HepG2 (cell line): ENCODE measurements around the gene CEP250. TPM values are rescaled to one million over a fixed set of nuclear protein-coding genes. Genes with fewer than 3 reads are reported as not detected.

ENCODE experiments used
- ARNT ChIP-seq: fragments of 450-650 bp; IDR thresholded peaks from 2 replicates; pipeline ENCODE4 v1.6.1; 2017
- CBX5 ChIP-seq: sonication (generic); formaldehyde crosslinking; IDR thresholded peaks from 2 replicates; pipeline ENCODE4 v1.4.0; 2020; ENCODE audit warnings: missing genetic modification reagents, borderline replicate concordance
- CHD2 ChIP-seq: IDR thresholded peaks from 2 replicates; pipeline ENCODE4 v1.6.1; 2011; ENCODE audit warnings: low read depth, low read length, improper control_type of control experiment
- MLLT10 ChIP-seq: sonication (generic); formaldehyde crosslinking; IDR thresholded peaks from 2 replicates; pipeline ENCODE4 v1.4.0; 2020; ENCODE audit warnings: missing genetic modification reagents
- POLR2AphosphoS5 ChIP-seq: IDR thresholded peaks from 2 replicates; pipeline ENCODE4 v1.6.1; 2012; ENCODE audit warnings: low read depth, low read length
- SPEN ChIP-seq: sonication (generic); formaldehyde crosslinking; IDR thresholded peaks from 2 replicates; pipeline ENCODE4 v1.5.1; 2020; ENCODE audit warnings: low read depth, mild to moderate bottlenecking, missing genetic modification reagents
- TP53 ChIP-seq: sonication (generic); formaldehyde crosslinking; conservative IDR thresholded peaks from 2 replicates; pipeline ENCODE4 v1.4.0; 2020; ENCODE audit warnings: missing genetic modification reagents
- ZBTB1 ChIP-seq: sonication (generic); formaldehyde crosslinking; IDR thresholded peaks from 2 replicates; pipeline ENCODE4 v1.4.0; 2020; ENCODE audit warnings: missing genetic modification reagents, borderline replicate concordance
- ZBTB7A ChIP-seq: sonication (generic); formaldehyde crosslinking; IDR thresholded peaks from 2 replicates; pipeline ENCODE4 v1.8.0; 2022; ENCODE audit warnings: mild to moderate bottlenecking, missing genetic modification reagents
- ZNF124 ChIP-seq: sonication (generic); formaldehyde crosslinking; IDR thresholded peaks from 2 replicates; pipeline ENCODE4 v1.4.0; 2020; ENCODE audit warnings: missing genetic modification reagents
- ZNF446 ChIP-seq: sonication (generic); formaldehyde crosslinking; IDR thresholded peaks from 2 replicates; pipeline ENCODE4 v1.5.0; 2020; ENCODE audit warnings: mild to moderate bottlenecking, missing genetic modification reagents
- ZNF562 ChIP-seq: sonication (generic); formaldehyde crosslinking; IDR thresholded peaks from 2 replicates; pipeline ENCODE4 v1.8.0; 2022; ENCODE audit warnings: missing genetic modification reagents, borderline replicate concordance
- polyA plus RNA-seq, 8 experiments: library from polyadenylated mRNA; depleted of rRNA in 3 of 8; stranded (reverse) in 7 of 8; unstranded in 1 of 8; fragments of >200 nt; fragmentation: Illumina TruSeq in 4 of 8; extraction: Trizol in 4 of 8; gene quantifications; 2 replicates each; pipeline versions ENCODE4 v1.2.1 to v1.2.3, GENCODE V29; 2011 to 2016; ENCODE audit warnings: low read depth in 4 of 8, missing spikeins in 1 of 8, mixed read lengths in 1 of 8; ENCODE audit not compliant: insufficient read depth in 1 of 8
- total RNA-seq, 5 experiments: library from RNA; depleted of rRNA; stranded (reverse); fragments of >200 nt; fragmentation: Illumina TruSeq; extraction: Trizol; gene quantifications; 2 replicates each; pipeline ENCODE4 v1.2.3, GENCODE V29; 2016; ENCODE audit warnings: low read depth in 1 of 5
- TF ChIP-seq, protein P1 (sequence below): sonication (generic); formaldehyde crosslinking; IDR thresholded peaks from 2 replicates; pipeline ENCODE4 v1.9.0; 2022; ENCODE audit warnings: missing genetic modification reagents, mild to moderate bottlenecking, borderline replicate concordance
- TF ChIP-seq, protein P2 (sequence below): sonication (generic); formaldehyde crosslinking; IDR thresholded peaks from 2 replicates; pipeline ENCODE4 v1.5.0; 2020; ENCODE audit warnings: missing genetic modification reagents
- TF ChIP-seq, protein P3 (sequence below): IDR thresholded peaks from 2 replicates; pipeline ENCODE4 v1.6.1; 2012; ENCODE audit warnings: inconsistent platforms
- TF ChIP-seq, protein P4 (sequence below): sonication (generic); formaldehyde crosslinking; IDR thresholded peaks from 2 replicates; pipeline ENCODE4 v1.4.0; 2020; ENCODE audit warnings: missing genetic modification reagents, borderline replicate concordance
- TF ChIP-seq, protein P5 (sequence below), 2 experiments: sonication (generic) in 1 of 2; formaldehyde crosslinking in 1 of 2; IDR thresholded peaks; 2 replicates each; pipeline versions ENCODE4 v1.4.0 to v1.6.1; 2018 to 2020; ENCODE audit warnings: missing genetic modification reagents in 2 of 2, borderline replicate concordance in 1 of 2, low read depth in 1 of 2, mild to moderate bottlenecking in 1 of 2, missing biosample characterization in 1 of 2
- TF ChIP-seq, protein P6 (sequence below): sonication (generic); formaldehyde crosslinking; IDR thresholded peaks from 2 replicates; pipeline ENCODE4 v1.5.0; 2020; ENCODE audit warnings: mild to moderate bottlenecking, missing genetic modification reagents
- TF ChIP-seq, protein P7 (sequence below): IDR thresholded peaks from 2 replicates; pipeline ENCODE4 v1.6.1; 2016; ENCODE audit warnings: missing compliant biosample characterization, missing genetic modification reagents, borderline replicate concordance

The CEP250 gene
- total and polyA plus RNA-seq, 2 of the 13 experiments (the other 11 are each of a cell fraction or from before 2014, with no cell fraction given) = 28.8 to 55.3 TPM

DNA sequence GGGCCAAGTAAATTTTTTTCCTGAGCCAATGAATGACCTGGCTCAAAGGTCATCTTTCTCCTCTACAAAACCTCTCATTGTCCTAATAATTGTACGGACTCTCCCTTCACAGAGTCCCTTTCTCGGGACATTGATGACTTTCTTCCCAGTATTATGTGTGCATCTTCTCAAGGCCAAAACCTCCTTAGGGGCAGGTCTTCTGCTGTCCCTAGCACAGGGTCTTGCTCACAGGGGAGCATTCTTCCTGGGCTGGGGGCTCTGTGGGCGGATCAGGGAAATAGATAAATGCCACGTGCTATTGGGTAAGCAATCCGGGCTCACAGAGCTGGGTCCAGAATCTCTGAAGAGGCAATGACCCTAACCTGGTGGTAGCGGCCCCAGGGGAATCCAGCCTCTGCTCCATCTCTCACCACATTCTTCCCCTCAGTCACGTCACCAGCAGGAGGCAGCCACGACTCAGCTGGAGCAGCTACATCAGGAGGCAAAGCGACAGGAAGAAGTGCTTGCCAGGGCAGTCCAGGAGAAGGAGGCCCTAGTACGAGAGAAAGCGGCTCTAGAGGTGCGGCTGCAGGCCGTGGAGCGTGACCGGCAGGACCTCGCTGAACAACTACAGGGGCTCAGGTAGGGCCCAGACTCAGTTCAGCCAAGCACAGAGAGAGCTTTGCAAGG, 23.5 kb downstream of the CEP250 start (continued):
- TF ChIP-seq, protein P1, sequence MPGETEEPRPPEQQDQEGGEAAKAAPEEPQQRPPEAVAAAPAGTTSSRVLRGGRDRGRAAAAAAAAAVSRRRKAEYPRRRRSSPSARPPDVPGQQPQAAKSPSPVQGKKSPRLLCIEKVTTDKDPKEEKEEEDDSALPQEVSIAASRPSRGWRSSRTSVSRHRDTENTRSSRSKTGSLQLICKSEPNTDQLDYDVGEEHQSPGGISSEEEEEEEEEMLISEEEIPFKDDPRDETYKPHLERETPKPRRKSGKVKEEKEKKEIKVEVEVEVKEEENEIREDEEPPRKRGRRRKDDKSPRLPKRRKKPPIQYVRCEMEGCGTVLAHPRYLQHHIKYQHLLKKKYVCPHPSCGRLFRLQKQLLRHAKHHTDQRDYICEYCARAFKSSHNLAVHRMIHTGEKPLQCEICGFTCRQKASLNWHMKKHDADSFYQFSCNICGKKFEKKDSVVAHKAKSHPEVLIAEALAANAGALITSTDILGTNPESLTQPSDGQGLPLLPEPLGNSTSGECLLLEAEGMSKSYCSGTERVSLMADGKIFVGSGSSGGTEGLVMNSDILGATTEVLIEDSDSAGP (CRISPR knock-in tag) = peak; percentile 69; the same call in 1 of the 2 replicates
- TF ChIP-seq, protein P2, sequence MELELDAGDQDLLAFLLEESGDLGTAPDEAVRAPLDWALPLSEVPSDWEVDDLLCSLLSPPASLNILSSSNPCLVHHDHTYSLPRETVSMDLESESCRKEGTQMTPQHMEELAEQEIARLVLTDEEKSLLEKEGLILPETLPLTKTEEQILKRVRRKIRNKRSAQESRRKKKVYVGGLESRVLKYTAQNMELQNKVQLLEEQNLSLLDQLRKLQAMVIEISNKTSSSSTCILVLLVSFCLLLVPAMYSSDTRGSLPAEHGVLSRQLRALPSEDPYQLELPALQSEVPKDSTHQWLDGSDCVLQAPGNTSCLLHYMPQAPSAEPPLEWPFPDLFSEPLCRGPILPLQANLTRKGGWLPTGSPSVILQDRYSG (CRISPR knock-in tag) = no peak
- TF ChIP-seq ZNF562 (CRISPR knock-in tag) (no peak), ZBTB1 (CRISPR knock-in tag) (no peak), SPEN (0 out of 2 replicates have a peak, but pooled peaks have one; percentile 24), ZNF124 (CRISPR knock-in tag) (0 out of 2 replicates have a peak, but pooled peaks have one; percentile 22), ZNF446 (peak; percentile 73; the same call in 1 of the 2 replicates), CBX5 (CRISPR knock-in tag) (no peak), TP53 (no peak), ZBTB7A (CRISPR knock-in tag) (no peak), POLR2AphosphoS5 (peak; percentile 19; the same call in 1 of the 2 replicates), MLLT10 (CRISPR knock-in tag) (no peak), CHD2 (0 out of 2 replicates have a peak, but pooled peaks have one; percentile 37), ARNT (no peak)
- TF ChIP-seq, protein P3, sequence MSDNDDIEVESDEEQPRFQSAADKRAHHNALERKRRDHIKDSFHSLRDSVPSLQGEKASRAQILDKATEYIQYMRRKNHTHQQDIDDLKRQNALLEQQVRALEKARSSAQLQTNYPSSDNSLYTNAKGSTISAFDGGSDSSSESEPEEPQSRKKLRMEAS = peak; percentile 77
- TF ChIP-seq, protein P4, sequence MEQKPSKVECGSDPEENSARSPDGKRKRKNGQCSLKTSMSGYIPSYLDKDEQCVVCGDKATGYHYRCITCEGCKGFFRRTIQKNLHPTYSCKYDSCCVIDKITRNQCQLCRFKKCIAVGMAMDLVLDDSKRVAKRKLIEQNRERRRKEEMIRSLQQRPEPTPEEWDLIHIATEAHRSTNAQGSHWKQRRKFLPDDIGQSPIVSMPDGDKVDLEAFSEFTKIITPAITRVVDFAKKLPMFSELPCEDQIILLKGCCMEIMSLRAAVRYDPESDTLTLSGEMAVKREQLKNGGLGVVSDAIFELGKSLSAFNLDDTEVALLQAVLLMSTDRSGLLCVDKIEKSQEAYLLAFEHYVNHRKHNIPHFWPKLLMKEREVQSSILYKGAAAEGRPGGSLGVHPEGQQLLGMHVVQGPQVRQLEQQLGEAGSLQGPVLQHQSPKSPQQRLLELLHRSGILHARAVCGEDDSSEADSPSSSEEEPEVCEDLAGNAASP (CRISPR knock-in tag) = 0 out of 2 replicates have a peak, but pooled peaks have one; percentile 39
- TF ChIP-seq, protein P5, sequence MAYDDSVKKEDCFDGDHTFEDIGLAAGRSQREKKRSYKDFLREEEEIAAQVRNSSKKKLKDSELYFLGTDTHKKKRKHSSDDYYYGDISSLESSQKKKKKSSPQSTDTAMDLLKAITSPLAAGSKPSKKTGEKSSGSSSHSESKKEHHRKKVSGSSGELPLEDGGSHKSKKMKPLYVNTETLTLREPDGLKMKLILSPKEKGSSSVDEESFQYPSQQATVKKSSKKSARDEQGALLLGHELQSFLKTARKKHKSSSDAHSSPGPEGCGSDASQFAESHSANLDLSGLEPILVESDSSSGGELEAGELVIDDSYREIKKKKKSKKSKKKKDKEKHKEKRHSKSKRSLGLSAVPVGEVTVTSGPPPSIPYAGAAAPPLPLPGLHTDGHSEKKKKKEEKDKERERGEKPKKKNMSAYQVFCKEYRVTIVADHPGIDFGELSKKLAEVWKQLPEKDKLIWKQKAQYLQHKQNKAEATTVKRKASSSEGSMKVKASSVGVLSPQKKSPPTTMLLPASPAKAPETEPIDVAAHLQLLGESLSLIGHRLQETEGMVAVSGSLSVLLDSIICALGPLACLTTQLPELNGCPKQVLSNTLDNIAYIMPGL (CRISPR knock-in tag; IDR thresholded peaks at IDR 0.05; ENCODE audit: borderline replicate concordance in 1 of 2, low read depth in 1 of 2) = 0 out of 4 replicates have a peak, but pooled peaks of 1 of the 2 experiments have one; percentile 28
- TF ChIP-seq, protein P6, sequence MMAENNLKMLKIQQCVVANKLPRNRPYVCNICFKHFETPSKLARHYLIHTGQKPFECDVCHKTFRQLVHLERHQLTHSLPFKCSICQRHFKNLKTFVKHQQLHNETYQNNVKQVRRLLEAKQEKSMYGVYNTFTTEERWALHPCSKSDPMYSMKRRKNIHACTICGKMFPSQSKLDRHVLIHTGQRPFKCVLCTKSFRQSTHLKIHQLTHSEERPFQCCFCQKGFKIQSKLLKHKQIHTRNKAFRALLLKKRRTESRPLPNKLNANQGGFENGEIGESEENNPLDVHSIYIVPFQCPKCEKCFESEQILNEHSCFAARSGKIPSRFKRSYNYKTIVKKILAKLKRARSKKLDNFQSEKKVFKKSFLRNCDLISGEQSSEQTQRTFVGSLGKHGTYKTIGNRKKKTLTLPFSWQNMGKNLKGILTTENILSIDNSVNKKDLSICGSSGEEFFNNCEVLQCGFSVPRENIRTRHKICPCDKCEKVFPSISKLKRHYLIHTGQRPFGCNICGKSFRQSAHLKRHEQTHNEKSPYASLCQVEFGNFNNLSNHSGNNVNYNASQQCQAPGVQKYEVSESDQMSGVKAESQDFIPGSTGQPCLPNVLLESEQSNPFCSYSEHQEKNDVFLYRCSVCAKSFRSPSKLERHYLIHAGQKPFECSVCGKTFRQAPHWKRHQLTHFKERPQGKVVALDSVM = no peak
- TF ChIP-seq, protein P7, sequence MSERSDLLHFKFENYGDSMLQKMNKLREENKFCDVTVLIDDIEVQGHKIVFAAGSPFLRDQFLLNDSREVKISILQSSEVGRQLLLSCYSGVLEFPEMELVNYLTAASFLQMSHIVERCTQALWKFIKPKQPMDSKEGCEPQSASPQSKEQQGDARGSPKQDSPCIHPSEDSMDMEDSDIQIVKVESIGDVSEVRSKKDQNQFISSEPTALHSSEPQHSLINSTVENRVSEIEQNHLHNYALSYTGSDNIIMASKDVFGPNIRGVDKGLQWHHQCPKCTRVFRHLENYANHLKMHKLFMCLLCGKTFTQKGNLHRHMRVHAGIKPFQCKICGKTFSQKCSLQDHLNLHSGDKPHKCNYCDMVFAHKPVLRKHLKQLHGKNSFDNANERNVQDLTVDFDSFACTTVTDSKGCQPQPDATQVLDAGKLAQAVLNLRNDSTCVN (CRISPR knock-in tag) = peak; percentile 50; the same call in 1 of the 2 replicates
